Mesenchymal stem cell (in vitro differentiated cells and primary cell): ENCODE data around the gene ERBB4.

ENCODE experiments used
- DNase-seq: peaks from one replicate; pipeline ENCODE4 v3.0.0-alpha.2; 2013
- H2AFZ ChIP-seq: one replicate; pipeline ENCODE4 v1.6.1; 2013; ENCODE audit warnings: low read depth, mild to moderate bottlenecking, control low read depth, inconsistent platforms, low read length, moderate library complexity
- H2AK5ac ChIP-seq: 2 replicates; pipeline ENCODE4 v1.6.1; 2013; ENCODE audit warnings: low read length, moderate library complexity, mild to moderate bottlenecking, inconsistent platforms; ENCODE audit not compliant: severe bottlenecking
- H2BK120ac ChIP-seq: one replicate; pipeline ENCODE4 v1.6.1; 2013; ENCODE audit warnings: low read depth, mild to moderate bottlenecking, inconsistent platforms, low read length, moderate library complexity
- H2BK12ac ChIP-seq, 2 experiments: one replicate each; pipeline ENCODE4 v1.6.1; 2013; ENCODE audit warnings: inconsistent platforms in 2 of 2, low read length in 2 of 2, mild to moderate bottlenecking in 2 of 2, moderate library complexity in 2 of 2, control low read depth in 1 of 2
- H2BK15ac ChIP-seq: one replicate; pipeline ENCODE4 v1.6.1; 2013; ENCODE audit warnings: mild to moderate bottlenecking, low read depth, inconsistent platforms; ENCODE audit not compliant: poor library complexity, severe bottlenecking
- H2BK5ac ChIP-seq: 2 replicates; pipeline ENCODE4 v1.6.1; 2013; ENCODE audit warnings: low read depth, mild to moderate bottlenecking, low read length, control low read depth, inconsistent platforms; ENCODE audit not compliant: poor library complexity, severe bottlenecking
- H3K14ac ChIP-seq, 2 experiments: one replicate each; pipeline ENCODE4 v1.6.1; 2013; ENCODE audit warnings: inconsistent platforms in 2 of 2, low read length in 2 of 2, control low read depth in 1 of 2, mild to moderate bottlenecking in 1 of 2, moderate library complexity in 1 of 2
- H3K18ac ChIP-seq, 2 experiments: one replicate each; pipeline ENCODE4 v1.6.1; 2013; ENCODE audit warnings: inconsistent platforms in 2 of 2, low read length in 2 of 2, control low read depth in 1 of 2, low read depth in 1 of 2, mild to moderate bottlenecking in 1 of 2
- H3K23ac ChIP-seq, 2 experiments: one replicate each; pipeline ENCODE4 v1.6.1; 2013; ENCODE audit warnings: inconsistent platforms in 2 of 2, low read length in 2 of 2, mild to moderate bottlenecking in 2 of 2, moderate library complexity in 2 of 2, control low read depth in 1 of 2
- H3K27ac ChIP-seq: 2 replicates; pipeline ENCODE4 v1.5.1; 2013; ENCODE audit warnings: mild to moderate bottlenecking, moderate library complexity, low read length, control low read depth, inconsistent platforms; ENCODE audit not compliant: poor library complexity, severe bottlenecking
- H3K27me3 ChIP-seq, 2 experiments: 2 replicates each; pipeline versions ENCODE4 v1.6.1 to v1.7.0; 2013; ENCODE audit warnings: low read length in 2 of 2, mild to moderate bottlenecking in 2 of 2, moderate library complexity in 2 of 2, control low read depth in 1 of 2, inconsistent platforms in 1 of 2; ENCODE audit not compliant: control insufficient read depth in 1 of 2, insufficient read depth in 1 of 2
- H3K36me3 ChIP-seq, 2 experiments: 2 replicates each; pipeline versions ENCODE4 v1.6.1 to v1.7.0; 2013; ENCODE audit warnings: low read length in 2 of 2, control low read depth in 1 of 2, inconsistent platforms in 1 of 2, low read depth in 1 of 2, mild to moderate bottlenecking in 1 of 2; ENCODE audit not compliant: insufficient read depth in 2 of 2, control insufficient read depth in 1 of 2
- H3K4ac ChIP-seq, 2 experiments: one replicate each; pipeline ENCODE4 v1.6.1; 2013; ENCODE audit warnings: inconsistent platforms in 2 of 2, low read length in 2 of 2, mild to moderate bottlenecking in 2 of 2, moderate library complexity in 2 of 2, control low read depth in 1 of 2, low read depth in 1 of 2
- H3K4me1 ChIP-seq: 2 replicates; pipeline ENCODE4 v1.6.1; 2013; ENCODE audit warnings: low read depth, low read length, control low read depth; ENCODE audit not compliant: control insufficient read depth, insufficient read depth
- H3K4me2 ChIP-seq: 2 replicates; pipeline ENCODE4 v1.6.1; 2013; ENCODE audit warnings: low read length, mild to moderate bottlenecking, inconsistent platforms; ENCODE audit not compliant: poor library complexity, severe bottlenecking
- H3K4me3 ChIP-seq, 2 experiments: 2 replicates each; pipeline versions ENCODE4 v1.5.1 to v1.7.0; 2013; ENCODE audit warnings: low read length in 2 of 2, mild to moderate bottlenecking in 2 of 2, control low read depth in 1 of 2, low read depth in 1 of 2; ENCODE audit not compliant: insufficient read depth in 1 of 2
- H3K79me1 ChIP-seq: replicated peaks from 2 replicates; pipeline ENCODE4 v1.6.1; 2013; ENCODE audit warnings: mild to moderate bottlenecking, control low read depth, low read length, inconsistent platforms; ENCODE audit not compliant: poor library complexity, severe bottlenecking
- H3K9ac ChIP-seq: 2 replicates; pipeline ENCODE4 v1.7.0; 2013; ENCODE audit warnings: mild to moderate bottlenecking, low read length, moderate library complexity
- H3K9me3 ChIP-seq: 2 replicates; pipeline ENCODE4 v1.7.0; 2013; ENCODE audit warnings: mild to moderate bottlenecking, low read length; ENCODE audit not compliant: control insufficient read depth
- H4K8ac ChIP-seq: one replicate; pipeline ENCODE4 v1.6.1; 2013; ENCODE audit warnings: inconsistent platforms, mild to moderate bottlenecking, low read length, moderate library complexity
- H4K91ac ChIP-seq: one replicate; pipeline ENCODE4 v1.6.1; 2013; ENCODE audit warnings: mild to moderate bottlenecking, low read length, inconsistent platforms
- WGBS: methylation state at CpG from one replicate; pipeline ENCODE4 v1.1.7; 2013; ENCODE audit warnings: mixed read lengths; 5-methylcytosine and 5-hydroxymethylcytosine counted together

ERBB4 gene

GRCh38 chr2:211503198-211503597 lies 1035.4 kb downstream of the ERBB4 start:
- no peak for DNase-seq
- Histone ChIP-seq H3K9me3 (peaks cover 8% of the 10 kb centered on the region), H3K18ac (no peak overlapping the region), H3K14ac (no peak overlapping the region), H3K4ac (no peak overlapping the region), H3K79me1 (no peaks in the 10 kb centered on the region), H2BK15ac (no peak overlapping the region), H2BK120ac (no peak overlapping the region), H3K4me2 (no peak overlapping the region), H2AFZ (no peak overlapping the region), H3K23ac (no peak overlapping the region), H2BK5ac (no peak overlapping the region), H3K36me3 (no peaks in the 10 kb centered on the region), H2AK5ac (no peak overlapping the region), H3K27me3 (no peaks in the 10 kb centered on the region), H3K27ac (no peak overlapping the region), H3K4me1 (no peaks in the 10 kb centered on the region), H4K91ac (no peak overlapping the region), H2BK12ac (no peak overlapping the region), H3K4me3 (no peak overlapping the region), H3K9ac (no peak overlapping the region), H4K8ac (no peak overlapping the region)
- 90% methylated on average over 4 of the region's 4 CpGs for WGBS

GRCh38 chr2:211498551-211499205 lies 1039.9 kb downstream of the ERBB4 start:
- 25% methylated on average over 2 of the region's 3 CpGs for WGBS

GRCh38 chr2:211495339-211495738 lies 1043.3 kb downstream of the ERBB4 start:
- Histone ChIP-seq H3K36me3 (no peaks in the 10 kb centered on the region), H2AFZ (no peak overlapping the region), H3K18ac (no peak overlapping the region), H3K27ac (no peak overlapping the region), H4K8ac (no peak overlapping the region), H3K4ac (no peak overlapping the region), H3K14ac (no peak overlapping the region), H3K9ac (no peak overlapping the region), H2BK120ac (no peak overlapping the region), H3K4me3 (no peak overlapping the region), H3K79me1 (no peaks in the 10 kb centered on the region), H2BK5ac (no peak overlapping the region), H3K4me1 (no peaks in the 10 kb centered on the region), H4K91ac (no peak overlapping the region), H3K27me3 (no peaks in the 10 kb centered on the region), H3K23ac (no peak overlapping the region), H2BK15ac (no peak overlapping the region), H3K9me3 (no peaks in the 10 kb centered on the region), H3K4me2 (no peak overlapping the region), H2BK12ac (no peak overlapping the region), H2AK5ac (no peak overlapping the region)
- WGBS, result 100% methylated on average over 1 of the region's 3 CpGs
- DNase-seq, result no peak

More at GRCh38 chr2:211498551-211499205, 1039.9 kb downstream of the ERBB4 start:
- Histone ChIP-seq H2BK5ac (no peak overlapping the region), H4K8ac (no peak overlapping the region), H3K4me3 (no peak overlapping the region), H3K4me2 (no peak overlapping the region), H2AFZ (no peak overlapping the region), H3K9ac (no peak overlapping the region), H2AK5ac (no peak overlapping the region), H3K14ac (no peak overlapping the region), H2BK15ac (no peak overlapping the region), H3K18ac (no peak overlapping the region), H3K23ac (no peak overlapping the region), H3K4ac (no peak overlapping the region), H3K4me1 (no peaks in the 10 kb centered on the region), H4K91ac (no peak overlapping the region), H3K27ac (no peak overlapping the region), H3K27me3 (no peaks in the 10 kb centered on the region), H3K9me3 (no peaks in the 10 kb centered on the region), H2BK120ac (no peak overlapping the region), H3K36me3 (no peaks in the 10 kb centered on the region), H2BK12ac (no peak overlapping the region), H3K79me1 (no peaks in the 10 kb centered on the region)
- no peak for DNase-seq

- Histone ChIP-seq H3K4me3 (no peak overlapping the region), H3K4me1 (no peaks in the 10 kb centered on the region), H3K4me2 (no peak overlapping the region), H4K91ac (no peak overlapping the region), H2BK120ac (no peak overlapping the region), H3K9ac (no peak overlapping the region), H3K14ac (no peak overlapping the region), H2AFZ (no peak overlapping the region), H3K27me3 (no peaks in the 10 kb centered on the region), H2BK5ac (no peak overlapping the region), H3K9me3 (no peaks in the 10 kb centered on the region), H4K8ac (no peak overlapping the region), H3K23ac (no peak overlapping the region), H3K79me1 (no peaks in the 10 kb centered on the region), H3K18ac (no peak overlapping the region), H2BK15ac (no peak overlapping the region), H3K27ac (no peak overlapping the region), H3K4ac (no peak overlapping the region), H3K36me3 (no peaks in the 10 kb centered on the region), H2BK12ac (no peak overlapping the region), H2AK5ac (no peak overlapping the region)
- DNase-seq, result no peak
- WGBS, result 50% methylated on average over 1 of the region's 3 CpGs
These were observed 1044.1 kb downstream of the ERBB4 start for GRCh38 chr2:211494536-211494935.
